ENCODE measurements around the gene PPP6R3.
A peak's percentile ranks its signal among the peaks of the same experiment; 100 is the strongest.

The PPP6R3 gene

GRCh38 chr11:68657021-68657780 is 196.6 kb downstream of the PPP6R3 start:
- no peak for TF ChIP-seq REST (IDR thresholded peaks at IDR 0.05; ENCODE audit: insufficient read depth in 1 of 2, low read depth in 2 of 2, low read length in 2 of 2)
- TF ChIP-seq TAF1 (IDR thresholded peaks at IDR 0.05; ENCODE audit: borderline replicate concordance, insufficient read depth, low read length): no peak
- no peak for TF ChIP-seq SIN3A (IDR thresholded peaks at IDR 0.05; ENCODE audit: borderline replicate concordance, insufficient read depth, low read length)
- TF ChIP-seq FOXP2 (optimal IDR thresholded peaks at IDR 0.05; ENCODE audit: borderline replicate concordance, extremely low read depth, extremely low read length, insufficient read depth): no peak
- no peak for TF ChIP-seq POLR2AphosphoS5 (IDR thresholded peaks at IDR 0.05; ENCODE audit: low read depth, low read length)

DNA sequence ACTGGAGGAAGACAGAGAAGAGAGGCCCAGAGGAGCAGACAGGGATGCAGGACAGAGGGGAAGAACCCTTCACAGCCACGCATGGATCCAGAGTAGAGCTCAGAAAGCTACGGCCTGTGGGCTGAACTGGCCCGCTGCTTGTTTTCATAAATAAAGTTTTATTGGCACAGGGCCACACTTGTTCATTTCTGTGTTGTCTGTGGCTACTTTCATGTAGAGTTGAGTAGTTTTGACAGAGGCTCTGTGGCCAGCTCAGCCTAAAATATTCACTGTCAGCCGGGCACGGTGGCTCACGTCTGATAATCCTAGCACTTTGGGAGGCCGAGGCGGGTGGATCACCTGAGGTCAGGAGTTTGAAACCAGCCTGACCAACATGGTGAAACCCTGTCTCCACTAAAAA is 197.5 kb downstream of the PPP6R3 start:
- TF ChIP-seq POLR2AphosphoS5 (IDR thresholded peaks at IDR 0.05; ENCODE audit: low read depth, low read length) (no peak), SIN3A (IDR thresholded peaks at IDR 0.05; ENCODE audit: borderline replicate concordance, insufficient read depth, low read length) (0 out of 2 replicates have a peak, but pooled peaks have one; percentile 49), FOXP2 (optimal IDR thresholded peaks at IDR 0.05; ENCODE audit: borderline replicate concordance, extremely low read depth, extremely low read length, insufficient read depth) (no peak), REST (IDR thresholded peaks at IDR 0.05; ENCODE audit: insufficient read depth in 1 of 2, low read depth in 2 of 2, low read length in 2 of 2) (no peak), TAF1 (IDR thresholded peaks at IDR 0.05; ENCODE audit: borderline replicate concordance, insufficient read depth, low read length) (no peak)

DNA sequence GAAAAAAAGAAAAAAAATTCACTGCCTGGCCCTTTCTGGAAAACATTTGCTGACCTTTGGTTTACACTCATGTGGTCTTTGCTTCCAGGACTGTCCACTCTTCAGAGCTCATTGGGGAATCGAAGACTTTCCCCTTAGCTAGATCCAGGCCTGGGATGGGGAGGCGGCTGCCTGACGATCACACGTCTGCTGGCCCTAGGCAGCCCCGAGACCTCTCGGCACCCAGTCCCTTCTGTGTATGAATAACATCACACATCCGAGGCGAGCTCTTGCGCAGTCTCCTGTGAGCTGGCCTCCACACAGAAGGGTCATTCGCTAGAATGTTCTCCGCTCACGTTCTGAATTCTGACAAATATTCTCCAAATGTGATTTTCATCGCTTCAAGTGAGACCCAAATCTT is 198.1 kb downstream of the PPP6R3 start:
- TF ChIP-seq POLR2AphosphoS5 (IDR thresholded peaks at IDR 0.05; ENCODE audit: low read depth, low read length): no peak
- TF ChIP-seq FOXP2 (optimal IDR thresholded peaks at IDR 0.05; ENCODE audit: borderline replicate concordance, extremely low read depth, extremely low read length, insufficient read depth): no peak
- TF ChIP-seq REST (IDR thresholded peaks at IDR 0.05; ENCODE audit: insufficient read depth in 1 of 2, low read depth in 2 of 2, low read length in 2 of 2): no peak
- TF ChIP-seq SIN3A (IDR thresholded peaks at IDR 0.05; ENCODE audit: borderline replicate concordance, insufficient read depth, low read length): no peak
- no peak for TF ChIP-seq TAF1 (IDR thresholded peaks at IDR 0.05; ENCODE audit: borderline replicate concordance, insufficient read depth, low read length)

- TF ChIP-seq SIN3A (IDR thresholded peaks at IDR 0.05; ENCODE audit: borderline replicate concordance, insufficient read depth, low read length): peak; percentile 94; the same call in 1 of the 2 replicates
- no peak; the same call in 1 of the 2 replicates for TF ChIP-seq POLR2AphosphoS5 (IDR thresholded peaks at IDR 0.05; ENCODE audit: low read depth, low read length)
- TF ChIP-seq REST (IDR thresholded peaks at IDR 0.05; ENCODE audit: insufficient read depth in 1 of 2, low read depth in 2 of 2, low read length in 2 of 2): peak in 1 of 2 experiments; percentile 65; a peak in 1 of 4 replicates
- no peak for TF ChIP-seq TAF1 (IDR thresholded peaks at IDR 0.05; ENCODE audit: borderline replicate concordance, insufficient read depth, low read length)
- TF ChIP-seq FOXP2 (optimal IDR thresholded peaks at IDR 0.05; ENCODE audit: borderline replicate concordance, extremely low read depth, extremely low read length, insufficient read depth): peak; percentile 97
These were observed 198.8 kb downstream of the PPP6R3 start for GRCh38 chr11:68659158-68659921.
